Lower leg skin (tissue), 4 donors: Measurements from ENCODE around the gene NPC1. TPM values are rescaled to one million over a fixed set of nuclear protein-coding genes. Genes with fewer than 3 reads are reported as not detected.
"Not testable (repeated sequence)": the region's sequence is repeated elsewhere in the genome, so short reads cannot be mapped to it uniquely, and the experiment has no call there.

Experiments
- DNase-seq, 2 donors: peaks; one replicate each; pipeline ENCODE4 v3.0.0-alpha.2; 2019; ENCODE audit warnings: low spot score in 2 of 2
- H3K4me3 ChIP-seq: fragments of 200-600 bp; sonication (generic); 2 replicates; pipeline ENCODE4 v1.5.1; 2017; ENCODE audit warnings: mild to moderate bottlenecking, low read depth; ENCODE audit not compliant: poor library complexity, severe bottlenecking
- POLR2A ChIP-seq, 2 donors: fragments of 450-650 bp; IDR thresholded peaks; one replicate each; pipeline ENCODE4 v1.6.1; 2016 to 2017; ENCODE audit warnings: antibody characterized with exemption in 2 of 2, mild to moderate bottlenecking in 1 of 2, moderate library complexity in 1 of 2
- WGBS, 2 donors: methylation state at CpG; one replicate each; pipeline ENCODE4 v1.1.5; 2018; 5-methylcytosine and 5-hydroxymethylcytosine counted together
- intact Hi-C: fragments of 100-400 bp; cut with DNase I; formaldehyde crosslinking; loops from one replicate; pipeline ENCODE4 v1.15.0; 2023; ENCODE audit warnings: low total_unique reads
- total RNA-seq, 4 donors: library from RNA; depleted of rRNA; stranded (reverse); fragments of >200 nt; gene quantifications; one replicate each; pipeline ENCODE4 v1.1.0, GENCODE V29; 2016
- TF ChIP-seq, protein P1 (sequence below), 3 donors: fragments of 450-650 bp; IDR thresholded peaks; one replicate each; pipeline ENCODE4 v1.5.1; 2016; ENCODE audit warnings: antibody characterized with exemption in 3 of 3, mild to moderate bottlenecking in 3 of 3, moderate library complexity in 2 of 3

NPC1 gene
- total RNA-seq, 4 donors from 2014 or later: 75.1 to 114 (median 100) TPM

DNA sequence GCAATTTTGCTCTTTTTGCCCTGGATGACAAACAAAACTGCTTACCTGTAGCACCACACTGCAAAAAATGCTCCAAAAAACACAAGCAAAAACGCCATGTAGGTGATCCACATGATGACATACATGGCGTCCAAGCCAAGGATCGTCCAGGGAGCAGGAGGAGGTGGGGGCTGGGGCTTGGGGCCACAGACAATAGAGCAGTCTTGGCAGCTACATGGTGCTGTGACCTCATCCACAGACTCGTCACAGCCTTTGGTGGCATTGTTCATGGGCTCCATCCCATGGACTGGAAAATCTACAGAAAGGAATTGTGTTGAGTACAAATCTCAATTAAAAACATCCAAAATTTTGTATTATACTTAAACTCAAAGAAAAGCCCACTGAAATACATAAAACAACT is 26.1 kb downstream of the NPC1 start:
- no peak for TF ChIP-seq POLR2A (IDR thresholded peaks at IDR 0.05)
- TF ChIP-seq, protein P1, sequence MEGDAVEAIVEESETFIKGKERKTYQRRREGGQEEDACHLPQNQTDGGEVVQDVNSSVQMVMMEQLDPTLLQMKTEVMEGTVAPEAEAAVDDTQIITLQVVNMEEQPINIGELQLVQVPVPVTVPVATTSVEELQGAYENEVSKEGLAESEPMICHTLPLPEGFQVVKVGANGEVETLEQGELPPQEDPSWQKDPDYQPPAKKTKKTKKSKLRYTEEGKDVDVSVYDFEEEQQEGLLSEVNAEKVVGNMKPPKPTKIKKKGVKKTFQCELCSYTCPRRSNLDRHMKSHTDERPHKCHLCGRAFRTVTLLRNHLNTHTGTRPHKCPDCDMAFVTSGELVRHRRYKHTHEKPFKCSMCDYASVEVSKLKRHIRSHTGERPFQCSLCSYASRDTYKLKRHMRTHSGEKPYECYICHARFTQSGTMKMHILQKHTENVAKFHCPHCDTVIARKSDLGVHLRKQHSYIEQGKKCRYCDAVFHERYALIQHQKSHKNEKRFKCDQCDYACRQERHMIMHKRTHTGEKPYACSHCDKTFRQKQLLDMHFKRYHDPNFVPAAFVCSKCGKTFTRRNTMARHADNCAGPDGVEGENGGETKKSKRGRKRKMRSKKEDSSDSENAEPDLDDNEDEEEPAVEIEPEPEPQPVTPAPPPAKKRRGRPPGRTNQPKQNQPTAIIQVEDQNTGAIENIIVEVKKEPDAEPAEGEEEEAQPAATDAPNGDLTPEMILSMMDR (IDR thresholded peaks at IDR 0.05): no peak
- no peak for DNase-seq
- intact Hi-C loops: no loop called here
- WGBS, 2 donors: 84 to 94% methylated on average over 4 of the region's 4 CpGs
- H3K4me3 ChIP-seq: no peak overlapping the region

DNA sequence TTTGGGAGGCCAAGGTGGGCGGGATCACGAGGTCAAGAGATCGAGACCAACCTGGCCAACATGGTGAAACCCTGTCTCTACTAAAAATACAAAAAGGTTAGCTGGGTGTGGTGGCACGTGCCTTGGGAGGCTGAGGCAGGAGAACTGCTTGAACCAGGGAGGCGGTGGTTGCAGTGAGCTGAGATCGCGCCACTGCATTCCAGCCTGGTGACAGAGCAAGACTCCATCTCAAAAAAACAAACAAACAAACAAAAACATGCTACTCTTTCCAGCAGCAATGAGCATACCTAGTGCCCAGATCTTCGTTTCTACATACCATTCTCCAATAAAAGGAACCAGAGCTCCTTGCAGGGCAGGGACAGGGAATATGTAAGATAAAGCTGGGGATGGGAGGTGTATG is 28.8 kb downstream of the NPC1 start:
- peak in 1 of 2 donors; percentile 20 for DNase-seq
- intact Hi-C loops, H3K4me3 ChIP-seq: not testable (repeated sequence)
- WGBS, 2 donors: 93% methylated on average over 8 of the region's 8 CpGs

DNA sequence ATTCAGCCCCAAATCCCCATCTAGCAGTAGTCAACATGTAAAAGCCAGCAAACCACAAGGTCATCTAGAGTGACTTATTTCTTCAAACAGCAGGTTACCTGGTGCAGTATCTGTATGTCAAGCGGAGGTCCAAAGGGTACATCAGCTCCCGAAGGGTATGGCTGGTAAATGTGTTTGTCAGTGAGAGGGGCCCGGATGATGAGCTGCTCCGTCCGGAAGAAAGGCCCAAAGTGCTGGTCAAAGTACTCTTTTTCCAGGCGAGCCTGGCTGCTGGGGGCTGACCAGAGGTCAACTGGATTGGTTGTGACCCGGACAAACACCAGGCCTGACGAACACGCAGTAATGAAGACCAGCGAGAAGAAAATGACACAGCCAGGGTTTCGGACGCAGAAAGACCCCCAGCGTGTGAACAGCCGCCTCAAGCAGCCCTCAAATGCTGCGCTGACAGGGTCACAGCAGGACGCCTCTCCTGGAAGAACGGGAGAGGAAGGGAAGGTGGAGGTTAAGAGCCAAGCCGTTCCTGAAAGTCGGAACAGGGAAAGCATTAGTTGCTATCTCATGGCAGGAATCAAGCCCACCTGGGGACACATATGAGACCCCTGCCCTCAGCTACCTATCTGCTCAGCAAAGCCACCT is 30.0 kb downstream of the NPC1 start:
- TF ChIP-seq, protein P1 (IDR thresholded peaks at IDR 0.05): no peak
- no peak for TF ChIP-seq POLR2A (IDR thresholded peaks at IDR 0.05)
- WGBS, 2 donors: 92 to 96% methylated on average over 19 of the region's 19 CpGs

DNA sequence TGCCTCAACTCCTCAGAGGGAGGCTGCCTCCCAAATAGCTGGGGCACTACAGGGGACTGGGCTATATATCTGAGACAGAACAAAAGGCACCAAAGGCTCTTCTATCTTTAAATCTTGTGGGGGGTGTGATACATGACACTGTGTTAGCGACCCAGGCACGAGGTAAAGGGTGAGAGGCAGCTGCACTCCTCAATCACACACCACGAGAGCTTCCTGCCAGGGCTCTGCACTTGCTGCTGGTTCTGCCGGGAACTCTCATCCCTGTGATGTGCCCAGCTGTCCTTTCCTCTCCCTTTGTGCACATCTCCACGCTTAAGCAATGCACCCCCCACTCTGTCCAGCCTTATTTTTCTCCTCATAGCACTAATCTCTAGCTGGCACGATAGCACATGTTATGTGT is 32.4 kb downstream of the NPC1 start:
- TF ChIP-seq, protein P1 (IDR thresholded peaks at IDR 0.05): no peak
- TF ChIP-seq POLR2A (IDR thresholded peaks at IDR 0.05): no peak
- WGBS, 2 donors: 89 to 93% methylated on average over 6 of the region's 6 CpGs
- intact Hi-C loops: no loop called here
- H3K4me3 ChIP-seq: no peak overlapping the region
- no peak for DNase-seq

More for the DNA sequence above, 30.0 kb downstream of the NPC1 start:
- no peak overlapping the region for H3K4me3 ChIP-seq
- peak in 1 of 2 donors; percentile 74 for DNase-seq
- intact Hi-C loops: no loop called here

DNA sequence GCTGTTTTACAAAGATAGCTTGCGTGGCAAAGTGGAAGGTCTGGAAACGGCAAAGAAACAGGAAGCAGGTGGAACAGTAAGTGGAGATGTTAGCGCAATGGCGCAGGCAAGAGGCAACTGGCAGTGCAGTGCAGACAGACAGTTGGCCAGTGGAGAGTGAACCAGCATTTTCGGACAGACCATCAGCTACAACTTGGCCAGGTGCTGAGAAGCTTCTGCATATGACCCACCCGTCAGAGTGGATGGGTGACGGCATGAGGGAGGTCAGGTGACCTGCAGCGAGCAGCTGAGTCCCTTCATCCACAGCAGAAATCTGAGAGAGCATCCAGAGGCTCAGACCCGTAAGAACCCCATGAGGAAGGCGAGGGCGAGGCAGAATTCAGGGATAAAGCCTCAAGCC is 33.8 kb downstream of the NPC1 start:
- no peak overlapping the region for H3K4me3 ChIP-seq
- intact Hi-C loops: no loop called here
- 81 to 87% methylated on average over 11 of the region's 11 CpGs for WGBS, 2 donors
- no peak for DNase-seq
- TF ChIP-seq, protein P1 (IDR thresholded peaks at IDR 0.05): no peak
- no peak for TF ChIP-seq POLR2A (IDR thresholded peaks at IDR 0.05)

DNA sequence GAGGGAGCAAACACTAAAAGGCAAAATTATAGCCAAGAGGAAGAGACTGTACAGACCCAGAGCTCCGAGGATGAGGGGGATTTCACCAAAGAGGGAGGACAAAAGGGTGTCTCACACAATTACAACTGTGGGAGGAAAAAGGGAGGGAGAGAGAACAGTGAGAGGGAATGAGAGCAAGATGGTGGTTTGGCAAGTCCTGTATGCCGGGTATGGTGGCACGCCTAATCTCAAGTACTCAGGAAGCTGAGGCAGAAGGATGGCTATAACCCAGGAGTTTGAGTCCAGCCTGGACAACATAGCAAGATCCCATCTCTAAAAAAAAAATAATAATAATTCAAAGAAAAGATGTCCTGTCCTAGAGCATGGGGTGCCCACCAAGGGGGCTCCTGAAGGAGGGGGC is 34.3 kb downstream of the NPC1 start:
- DNase-seq: peak in 1 of 2 donors; percentile 3
- intact Hi-C loops: no loop called here
- TF ChIP-seq, protein P1 (IDR thresholded peaks at IDR 0.05): no peak
- 61 to 93% methylated on average over 3 of the region's 3 CpGs for WGBS, 2 donors
- no peak overlapping the region for H3K4me3 ChIP-seq
